Fibroblast of villous mesenchyme (primary cell): ENCODE results near the gene PTPRK. TPM values are rescaled to one million over a fixed set of nuclear protein-coding genes. Genes with fewer than 3 reads are reported as not detected.
A peak's percentile ranks its signal among the peaks of the same experiment; 100 is the strongest.

Experiments
- DNase-seq: peaks from one replicate; pipeline ENCODE4 v3.0.0-alpha.2; 2010; ENCODE audit warnings: low read depth
- H3K4me3 ChIP-seq: 2 replicates; pipeline ENCODE4 v1.5.1; 2011; ENCODE audit warnings: low read depth, mild to moderate bottlenecking, low read length
- total RNA-seq: library from RNA; depleted of rRNA; stranded (reverse); fragments of >200 nt; gene quantifications from 2 replicates; pipeline ENCODE4 v1.2.3, GENCODE V29; 2012
- TF ChIP-seq, protein P1 (sequence below): IDR thresholded peaks from 2 replicates; pipeline ENCODE4 v1.5.1; 2012; ENCODE audit warnings: low read depth, mild to moderate bottlenecking, low read length; ENCODE audit not compliant: insufficient read depth

The PTPRK gene
- total RNA-seq, 1 donor = 70.0 TPM

DNA sequence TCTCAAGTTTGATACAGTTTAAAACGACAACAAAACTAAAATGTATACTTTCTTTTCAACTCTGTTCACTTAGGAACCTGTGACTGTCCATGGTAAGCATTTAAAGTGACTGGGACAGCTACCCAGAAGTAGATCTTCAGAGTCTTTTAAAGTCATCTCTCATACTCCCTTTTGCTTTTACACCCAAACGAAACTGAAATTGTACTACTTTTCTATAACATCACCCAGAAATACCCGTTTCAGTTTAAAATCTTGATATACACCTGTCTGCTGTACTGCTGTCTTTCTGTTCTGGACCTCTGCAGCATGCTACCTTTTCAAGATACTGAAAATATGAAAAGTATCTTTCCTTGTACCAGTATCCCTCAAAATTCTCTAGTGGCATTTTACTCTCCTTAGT, 449.2 kb downstream of the PTPRK start:
- DNase-seq = no peak
- TF ChIP-seq, protein P1, sequence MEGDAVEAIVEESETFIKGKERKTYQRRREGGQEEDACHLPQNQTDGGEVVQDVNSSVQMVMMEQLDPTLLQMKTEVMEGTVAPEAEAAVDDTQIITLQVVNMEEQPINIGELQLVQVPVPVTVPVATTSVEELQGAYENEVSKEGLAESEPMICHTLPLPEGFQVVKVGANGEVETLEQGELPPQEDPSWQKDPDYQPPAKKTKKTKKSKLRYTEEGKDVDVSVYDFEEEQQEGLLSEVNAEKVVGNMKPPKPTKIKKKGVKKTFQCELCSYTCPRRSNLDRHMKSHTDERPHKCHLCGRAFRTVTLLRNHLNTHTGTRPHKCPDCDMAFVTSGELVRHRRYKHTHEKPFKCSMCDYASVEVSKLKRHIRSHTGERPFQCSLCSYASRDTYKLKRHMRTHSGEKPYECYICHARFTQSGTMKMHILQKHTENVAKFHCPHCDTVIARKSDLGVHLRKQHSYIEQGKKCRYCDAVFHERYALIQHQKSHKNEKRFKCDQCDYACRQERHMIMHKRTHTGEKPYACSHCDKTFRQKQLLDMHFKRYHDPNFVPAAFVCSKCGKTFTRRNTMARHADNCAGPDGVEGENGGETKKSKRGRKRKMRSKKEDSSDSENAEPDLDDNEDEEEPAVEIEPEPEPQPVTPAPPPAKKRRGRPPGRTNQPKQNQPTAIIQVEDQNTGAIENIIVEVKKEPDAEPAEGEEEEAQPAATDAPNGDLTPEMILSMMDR = no peak
- no peak overlapping the region for H3K4me3 ChIP-seq

DNA sequence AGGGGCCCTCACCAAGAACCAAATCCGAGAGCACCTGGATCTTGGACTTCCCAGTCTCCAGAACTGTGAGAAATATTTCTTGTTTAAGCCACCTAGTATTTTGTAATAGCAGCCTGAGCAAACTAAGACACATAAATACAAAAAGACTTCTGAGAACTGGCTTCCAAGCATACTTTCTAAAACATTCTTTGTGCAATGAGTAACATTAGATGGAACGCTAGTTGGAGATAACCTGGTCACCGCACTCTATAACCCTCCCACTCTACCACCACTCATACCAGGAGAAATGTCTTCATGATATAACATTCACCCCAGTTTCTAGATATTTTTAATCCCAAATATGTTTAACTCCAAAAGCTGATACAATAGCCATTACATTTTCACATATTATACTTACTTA, 450.0 kb downstream of the PTPRK start:
- no peak overlapping the region for H3K4me3 ChIP-seq
- no peak for DNase-seq
- TF ChIP-seq, protein P1 = no peak

- TF ChIP-seq, protein P1 = no peak
- no peak overlapping the region for H3K4me3 ChIP-seq
- DNase-seq = peak; percentile 8
These were observed 451.2 kb downstream of the PTPRK start for GRCh38 chr6:128069188-128069587.

GRCh38 chr6:128068119-128068479, 452.3 kb downstream of the PTPRK start:
- TF ChIP-seq, protein P1 = no peak
- no peak for DNase-seq
- no peak overlapping the region for H3K4me3 ChIP-seq

- DNase-seq = no peak
- H3K4me3 ChIP-seq = no peak overlapping the region
- TF ChIP-seq, protein P1 = no peak
These were observed 452.8 kb downstream of the PTPRK start for GRCh38 chr6:128067446-128068118.

DNA sequence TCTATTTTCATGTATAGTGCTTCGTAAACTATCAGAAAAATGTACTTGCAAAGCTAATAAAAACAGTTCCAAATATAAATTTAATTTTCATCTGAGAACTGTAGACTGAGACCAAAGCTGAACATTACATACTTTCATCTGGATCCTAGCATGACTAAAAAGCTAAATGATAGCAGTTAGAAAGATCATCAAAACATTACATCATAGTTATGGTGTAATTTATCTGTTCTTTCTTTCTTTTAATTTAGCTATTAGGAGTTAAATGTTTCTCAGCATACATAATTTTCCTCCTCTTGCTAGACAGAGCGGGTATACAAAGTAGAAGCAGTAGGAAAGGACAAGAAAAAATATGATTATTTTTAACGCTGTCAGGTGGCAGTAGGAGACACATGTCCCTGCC, 455.3 kb downstream of the PTPRK start:
- no peak for DNase-seq
- TF ChIP-seq, protein P1 = no peak
- no peak overlapping the region for H3K4me3 ChIP-seq

DNA sequence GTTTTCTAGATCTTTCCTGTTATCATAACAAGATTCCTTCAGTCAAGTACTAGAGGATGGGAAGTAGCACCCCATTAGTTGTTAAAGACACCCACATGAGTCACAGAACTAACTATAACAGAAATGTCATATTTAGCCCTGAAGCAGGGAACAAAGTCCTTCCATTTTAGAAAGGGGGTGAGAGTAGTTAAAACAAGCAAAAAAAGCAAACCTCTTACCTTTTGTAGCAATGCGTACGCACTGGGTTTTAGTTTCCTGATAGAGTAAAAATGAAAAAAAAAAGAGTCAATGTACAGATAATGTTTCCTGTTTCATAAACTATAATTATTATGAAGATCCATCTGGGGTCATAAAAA, 455.9 kb downstream of the PTPRK start:
- DNase-seq = no peak
- no peak overlapping the region for H3K4me3 ChIP-seq
- TF ChIP-seq, protein P1 = no peak
